OCI-LY7 (cell line): Measurements from ENCODE around the gene LRCOL1. TPM values are rescaled to one million over a fixed set of nuclear protein-coding genes. Genes with fewer than 3 reads are reported as not detected.

ENCODE experiments used
- BruUV-seq: library from RNA; stranded (reverse); fragments of 400-500 nt; replicated peaks from 2 replicates; lab custom pipeline; 2021; lab: Mats Ljungman, UMichigan
- CTCF ChIA-PET: fragments of 300-600 bp; sonication (Branson Sonifier 250); formaldehyde crosslinking; loops from one replicate; lab custom pipeline; 2022; ENCODE audit warnings: antibody characterized with exemption; ENCODE audit not compliant: unreplicated experiment; lab: Charles Lee
- POLR2A ChIA-PET: fragments of 300-600 bp; sonication (Branson Sonifier 250); formaldehyde crosslinking; loops from one replicate; lab custom pipeline; 2022; ENCODE audit warnings: antibody characterized with exemption; lab: Charles Lee
- DNase-seq: peaks from one replicate; pipeline ENCODE4 v3.0.0-alpha.2; 2015; ENCODE audit warnings: low spot score
- H2AFZ ChIP-seq: fragments of 200-600 bp; sonication (generic), shearing (Covaris generic); 2 replicates; pipeline ENCODE4 v1.6.1; 2014; ENCODE audit warnings: mild to moderate bottlenecking, antibody characterized with exemption, low read length, moderate library complexity
- H3K27ac ChIP-seq: fragments of 200-600 bp; sonication (generic); 2 replicates; pipeline ENCODE4 v1.5.1; 2014; ENCODE audit warnings: mixed run types, low read depth, mild to moderate bottlenecking, moderate library complexity, low read length, inconsistent platforms; ENCODE audit not compliant: poor library complexity, severe bottlenecking
- H3K36me3 ChIP-seq: fragments of 200-600 bp; sonication (generic); 2 replicates; pipeline ENCODE4 v1.6.1; 2014; ENCODE audit warnings: mild to moderate bottlenecking, antibody characterized with exemption, low read length, moderate library complexity, mixed read lengths; ENCODE audit not compliant: insufficient read depth
- H3K4me1 ChIP-seq: fragments of 200-600 bp; sonication (generic); 2 replicates; pipeline ENCODE4 v1.5.1; 2014; ENCODE audit warnings: mild to moderate bottlenecking, low read length; ENCODE audit not compliant: insufficient read depth, poor library complexity, severe bottlenecking
- H3K4me2 ChIP-seq: fragments of 200-600 bp; sonication (generic); 2 replicates; pipeline ENCODE4 v1.6.1; 2014; ENCODE audit warnings: mild to moderate bottlenecking, low read length
- H3K4me3 ChIP-seq: fragments of 200-600 bp; sonication (generic); 2 replicates; pipeline ENCODE4 v1.5.1; 2014; ENCODE audit warnings: mild to moderate bottlenecking, low read depth, low read length; ENCODE audit not compliant: poor library complexity, severe bottlenecking
- H3K79me2 ChIP-seq: fragments of 200-600 bp; sonication (generic); 2 replicates; pipeline ENCODE4 v1.6.1; 2016; ENCODE audit warnings: low read depth, mild to moderate bottlenecking, low read length, moderate library complexity, mixed read lengths; ENCODE audit not compliant: insufficient read depth
- H3K9me2 ChIP-seq: fragments of 200-600 bp; sonication (generic); 2 replicates; pipeline ENCODE4 v1.6.1; 2016; ENCODE audit warnings: mild to moderate bottlenecking, low read length, mixed read lengths; ENCODE audit not compliant: insufficient read depth
- H3K9me3 ChIP-seq: fragments of 200-600 bp; sonication (generic); 2 replicates; pipeline ENCODE4 v1.6.1; 2014; ENCODE audit warnings: mild to moderate bottlenecking, mixed run types, low read length, mixed read lengths
- H4K20me1 ChIP-seq: fragments of 200-600 bp; sonication (generic); 2 replicates; pipeline ENCODE4 v1.6.1; 2014; ENCODE audit warnings: mild to moderate bottlenecking, antibody characterized with exemption, low read length, moderate library complexity, mixed read lengths; ENCODE audit not compliant: insufficient read depth
- CTCF ChIP-seq: fragments of 200-600 bp; sonication (generic); conservative IDR thresholded peaks from 2 replicates; pipeline ENCODE4 v1.5.1; 2014; ENCODE audit warnings: mild to moderate bottlenecking, antibody characterized with exemption, low read length, moderate library complexity, mixed read lengths
- EZH2phosphoT487 ChIP-seq: fragments of 200-600 bp; sonication (generic); IDR thresholded peaks from 2 replicates; pipeline ENCODE4 v1.6.1; 2018; ENCODE audit warnings: low read depth, borderline replicate concordance, mild to moderate bottlenecking, mixed run types, antibody characterized with exemption, low read length, moderate library complexity, mixed read lengths
- intact Hi-C: fragments of 100-400 bp; cut with micrococcal nuclease; formaldehyde crosslinking; loops from one replicate; pipeline ENCODE4 v1.10.0; 2022; ENCODE audit not compliant: unreplicated experiment
- total RNA-seq, 2 experiments: library from RNA; depleted of rRNA in 1 of 2; stranded (reverse); fragments of >200 nt in 1 of 2; shearing (Covaris generic) in 1 of 2; gene quantifications; 2 replicates each; pipeline ENCODE4 v1.2.3, GENCODE V29; 2014 to 2022

Gene LRCOL1
- total RNA-seq, 2 experiments from 2014 or later, result not detected

- H3K4me1 ChIP-seq, result no peaks in the 10 kb centered on the region
- no peaks in the 10 kb centered on the region for H3K9me2 ChIP-seq
- peaks cover 58% of the 10 kb centered on the region for H3K36me3 ChIP-seq
- ChIA-PET POLR2A (no interaction called here), CTCF (no interaction called here)
- intact Hi-C loops, result no loop called here
- no peak overlapping the region for H2AFZ ChIP-seq
- H3K4me2 ChIP-seq, result no peak overlapping the region
- peak overlapping the region; percentile 26 for H3K27ac ChIP-seq
- no peaks in the 10 kb centered on the region for H3K9me3 ChIP-seq
- H3K4me3 ChIP-seq, result no peak overlapping the region
- TF ChIP-seq EZH2phosphoT487 (no peak), CTCF (no peak)
- DNase-seq, result no peak
- no peaks in the 10 kb centered on the region for H4K20me1 ChIP-seq
- TSS peak; percentile 55 for BruUV-seq
- no peaks in the 10 kb centered on the region for H3K79me2 ChIP-seq
These were observed 13.9 kb upstream of the LRCOL1 start for GRCh38 chr12:132624186-132624855.

- Histone ChIP-seq H3K36me3 (peaks cover 48% of the 10 kb centered on the region), H3K9me3 (no peaks in the 10 kb centered on the region), H3K79me2 (no peaks in the 10 kb centered on the region), H3K27ac (peak overlapping the region; percentile 26), H3K4me1 (no peaks in the 10 kb centered on the region), H4K20me1 (no peaks in the 10 kb centered on the region), H3K4me2 (no peak overlapping the region), H3K9me2 (no peaks in the 10 kb centered on the region), H2AFZ (no peak overlapping the region), H3K4me3 (no peak overlapping the region)
- intact Hi-C loops, result no loop called here
- CTCF ChIA-PET, result no interaction called here
- POLR2A ChIA-PET, result interaction anchor here (1.2 to 2.9 kb wide), 2 partner anchors 9 to 12 kb away, joined by 4 to 20 read pairs; no protein-coding TSS in a partner anchor
- BruUV-seq, result no TSS peak
- no peak for DNase-seq
- TF ChIP-seq EZH2phosphoT487, result no peak
- no peak for TF ChIP-seq CTCF
These were observed 12.9 kb upstream of the LRCOL1 start for GRCh38 chr12:132623072-132623869.
